HepG2 (cell line): ENCODE results near the gene SLC35D2. TPM values are rescaled to one million over a fixed set of nuclear protein-coding genes. Genes with fewer than 3 reads are reported as not detected.

Experiments
- ATAC-seq: fragments of 200-7000 bp; cut with Tn5 transposase; 3 replicates; pipeline ENCODE4 v1.9.1; 2020; ENCODE audit warnings: mild to moderate bottlenecking, moderate library complexity
- BruUV-seq: library from RNA; stranded (reverse); fragments of 400-500 nt; replicated peaks from 2 replicates; lab custom pipeline; 2021; lab: Mats Ljungman, UMichigan
- CTCF ChIA-PET: fragments of 300-600 bp; formaldehyde crosslinking; extraction: SDS; loops from one replicate; lab custom pipeline; 2021; ENCODE audit warnings: low total read pairs, inconsistent platforms, low intra/inter-chr PET ratio; lab: Yijun Ruan, JAX
- POLR2A ChIA-PET: fragments of 350-600 bp; sonication (Branson Sonifier 250); formaldehyde crosslinking; loops from one replicate; lab custom pipeline; 2020; ENCODE audit warnings: antibody characterized with exemption, inconsistent platforms; lab: Yijun Ruan, JAX
- DNase-seq: peaks from one replicate; pipeline ENCODE4 v3.0.0-alpha.2; 2015; ENCODE audit warnings: low spot score
- FAIRE-seq: peaks from 3 replicates; lab custom pipeline; 2011; peaks lifted over from hg19 to GRCh38; lab: Jason Lieb, UNC
- H2AFZ ChIP-seq: one replicate; pipeline ENCODE4 v1.6.1; 2011; ENCODE audit warnings: low read length, inconsistent platforms
- H3K27ac ChIP-seq: fragments of 300-600 bp; 3 replicates; pipeline ENCODE4 v1.8.0; 2011; ENCODE audit warnings: mixed run types, mild to moderate bottlenecking, mixed read lengths, low read length, inconsistent platforms; ENCODE audit not compliant: insufficient read depth; ENCODE audit errors: extremely low read length
- H3K27me3 ChIP-seq, 2 experiments: fragments of 200-600 bp in 1 of 2; 2 replicates in 1 of 2; 3 replicates in 1 of 2; pipeline versions ENCODE4 v1.6.0 to v1.8.0; 2011; ENCODE audit warnings: low read length in 2 of 2, mild to moderate bottlenecking in 2 of 2, moderate library complexity in 2 of 2, inconsistent platforms in 1 of 2; ENCODE audit not compliant: insufficient read depth in 2 of 2, control insufficient read depth in 1 of 2
- H3K36me3 ChIP-seq, 2 experiments: fragments of 200-600 bp in 1 of 2; replicated peaks in 1 of 2; 2 replicates in 1 of 2; 3 replicates in 1 of 2; pipeline versions ENCODE4 v1.5.1 to v1.8.0; 2011; ENCODE audit warnings: low read length in 2 of 2, inconsistent platforms in 1 of 2; ENCODE audit not compliant: insufficient read depth in 2 of 2, control insufficient read depth in 1 of 2
- H3K4me1 ChIP-seq: 2 replicates; pipeline ENCODE4 v1.5.1; 2012; ENCODE audit warnings: low read length, inconsistent platforms; ENCODE audit not compliant: insufficient read depth
- H3K4me2 ChIP-seq: 2 replicates; pipeline ENCODE4 v1.6.0; 2011; ENCODE audit warnings: low read depth, low read length, inconsistent platforms
- H3K4me3 ChIP-seq, 3 experiments: fragments of 200-600 bp in 1 of 3; sonication (generic), shearing (Covaris generic) in 1 of 3; replicated peaks in 1 of 3; 2 replicates each; pipeline ENCODE4 v1.5.1; 2011 to 2016; ENCODE audit warnings: low read length in 3 of 3, inconsistent platforms in 2 of 3, low read depth in 2 of 3, mild to moderate bottlenecking in 2 of 3, control low read depth in 1 of 3, mixed read lengths in 1 of 3; ENCODE audit not compliant: insufficient read depth in 1 of 3
- H3K79me2 ChIP-seq: one replicate; pipeline ENCODE4 v1.6.1; 2011; ENCODE audit warnings: low read length, inconsistent platforms; ENCODE audit not compliant: insufficient read depth
- H3K9ac ChIP-seq: 2 replicates; pipeline ENCODE4 v1.6.0; 2011; ENCODE audit warnings: mild to moderate bottlenecking, low read depth, low read length, inconsistent platforms; ENCODE audit not compliant: insufficient read depth
- H3K9me3 ChIP-seq: 2 replicates; pipeline ENCODE4 v1.5.1; 2012; ENCODE audit warnings: mild to moderate bottlenecking, low read length
- H4K20me1 ChIP-seq: 2 replicates; pipeline ENCODE4 v1.6.0; 2011; ENCODE audit warnings: inconsistent platforms, mild to moderate bottlenecking, low read length, moderate library complexity; ENCODE audit not compliant: insufficient read depth
- FOXM1 ChIP-seq: sonication (generic); formaldehyde crosslinking; IDR thresholded peaks from 2 replicates; pipeline ENCODE4 v1.5.0; 2020; ENCODE audit warnings: missing genetic modification reagents
- HOXA7 ChIP-seq: sonication (generic); formaldehyde crosslinking; IDR thresholded peaks from 2 replicates; pipeline ENCODE4 v1.8.1; 2022; ENCODE audit warnings: mild to moderate bottlenecking, missing genetic modification reagents, moderate library complexity
- REPIN1 ChIP-seq: sonication (generic); formaldehyde crosslinking; IDR thresholded peaks from 2 replicates; pipeline ENCODE4 v1.8.0; 2022; ENCODE audit warnings: missing genetic modification reagents, low read depth, mild to moderate bottlenecking, borderline replicate concordance
- SNAI1 ChIP-seq: sonication (generic); formaldehyde crosslinking; IDR thresholded peaks from 2 replicates; pipeline ENCODE4 v1.5.0; 2020; ENCODE audit warnings: mild to moderate bottlenecking, missing genetic modification reagents, borderline replicate concordance
- ZBTB40 ChIP-seq, 2 experiments: fragments of 450-650 bp in 1 of 2; sonication (generic) in 1 of 2; formaldehyde crosslinking in 1 of 2; IDR thresholded peaks; 2 replicates each; pipeline versions ENCODE4 v1.6.1 to v1.8.0; 2016 to 2022; ENCODE audit warnings: antibody characterized with exemption in 1 of 2, mild to moderate bottlenecking in 1 of 2, missing genetic modification reagents in 1 of 2
- ZSCAN12 ChIP-seq: sonication (generic); formaldehyde crosslinking; IDR thresholded peaks from 2 replicates; pipeline ENCODE4 v1.9.0; 2021; ENCODE audit warnings: mild to moderate bottlenecking, missing genetic modification reagents
- WGBS: methylation state at CpG from one replicate; pipeline ENCODE4 v1.1.6; 2017; ENCODE audit warnings: low lambda C conversion rate; 5-methylcytosine and 5-hydroxymethylcytosine counted together
- in situ Hi-C: cut with HindIII; loops from 2 replicates; pipeline ENCODE4 v1.10.0; 2017; ENCODE audit warnings: low pct_unique_long_range_greater_than_20kb; ENCODE audit not compliant: extremely low pct_ligation_motif_present
- intact Hi-C: fragments of 100-400 bp; cut with micrococcal nuclease; formaldehyde crosslinking; loops from one replicate; pipeline ENCODE4 v1.10.0; 2022; ENCODE audit not compliant: unreplicated experiment
- polyA plus RNA-seq, 8 experiments: library from polyadenylated mRNA; depleted of rRNA in 3 of 8; stranded (reverse) in 7 of 8; unstranded in 1 of 8; fragments of >200 nt; fragmentation: Illumina TruSeq in 4 of 8; extraction: Trizol in 4 of 8; gene quantifications; 2 replicates each; pipeline versions ENCODE4 v1.2.1 to v1.2.3, GENCODE V29; 2011 to 2016; ENCODE audit warnings: low read depth in 4 of 8, missing spikeins in 1 of 8, mixed read lengths in 1 of 8; ENCODE audit not compliant: insufficient read depth in 1 of 8
- total RNA-seq, 5 experiments: library from RNA; depleted of rRNA; stranded (reverse); fragments of >200 nt; fragmentation: Illumina TruSeq; extraction: Trizol; gene quantifications; 2 replicates each; pipeline ENCODE4 v1.2.3, GENCODE V29; 2016; ENCODE audit warnings: low read depth in 1 of 5

SLC35D2 gene
- total and polyA plus RNA-seq, 2 of the 13 experiments (the other 11 are each of a cell fraction or from before 2014, with no cell fraction given): 96.2 to 103 TPM

GRCh38 chr9:96367943-96368342 lies 15.6 kb downstream of the SLC35D2 start:
- no TSS peak for BruUV-seq
- Histone ChIP-seq H3K36me3 (peaks cover 14 to 44% of the 10 kb centered on the region in 2 experiments), H3K9me3 (no peaks in the 10 kb centered on the region), H3K27me3 (no peaks in the 10 kb centered on the region), H3K79me2 (peaks cover 38% of the 10 kb centered on the region), H2AFZ (no peak overlapping the region), H3K4me3 (no peak overlapping the region), H4K20me1 (peaks cover 18% of the 10 kb centered on the region), H3K9ac (no peak overlapping the region), H3K27ac (no peak overlapping the region), H3K4me2 (no peak overlapping the region), H3K4me1 (peaks cover 30% of the 10 kb centered on the region)
- ATAC-seq (no peak), DNase-seq (no peak)
- CTCF ChIA-PET: no interaction called here
- in situ Hi-C loops: no loop called here
- 94% methylated on average over 1 of the region's 1 CpG for WGBS
- POLR2A ChIA-PET: interaction anchor here (1.3 kb wide), 1 partner anchor 16 kb away, joined by 5 read pairs; no protein-coding TSS in a partner anchor
- intact Hi-C loops: loop anchor here (5.0 kb wide), 1 partner anchor 41 kb away; no protein-coding TSS in a partner anchor
- TF ChIP-seq REPIN1 (CRISPR knock-in tag) (no peak), FOXM1 (CRISPR knock-in tag) (no peak), ZSCAN12 (CRISPR knock-in tag) (no peak), HOXA7 (CRISPR knock-in tag) (no peak)
- TF ChIP-seq, all 625 proteins: peak for 0
- FAIRE-seq: no peak

GRCh38 chr9:96363175-96363967 lies 20.1 kb downstream of the SLC35D2 start:
- ChIA-PET POLR2A (no interaction called here), CTCF (no interaction called here)
- Histone ChIP-seq H3K27ac (no peak overlapping the region), H3K36me3 (peaks cover 18 to 71% of the 10 kb centered on the region in 2 experiments), H3K9ac (no peak overlapping the region), H4K20me1 (no peaks in the 10 kb centered on the region), H3K4me1 (peaks cover 17% of the 10 kb centered on the region), H3K79me2 (peaks cover 7% of the 10 kb centered on the region), H2AFZ (no peak overlapping the region), H3K4me2 (no peak overlapping the region), H3K27me3 (no peaks in the 10 kb centered on the region), H3K9me3 (no peaks in the 10 kb centered on the region), H3K4me3 (no peak overlapping the region)
- no peak for ATAC-seq
- TF ChIP-seq SNAI1 (CRISPR knock-in tag): no peak
- TF ChIP-seq ZBTB40 (IDR thresholded peaks at IDR 0.05): peak; percentile 27; the same call in 1 of the 2 replicates
- TF ChIP-seq ZBTB40 (CRISPR knock-in tag; IDR thresholded peaks at IDR 0.05): peak; percentile 59; the same call in 1 of the 2 replicates
- intact Hi-C loops (no loop called here), in situ Hi-C loops (no loop called here)
- WGBS: 98% methylated on average over 9 of the region's 9 CpGs
- TSS peak; percentile 55 for BruUV-seq
- no peak for DNase-seq
- no peak for FAIRE-seq
